Omental fat pad (tissue), 4 donors: ENCODE measurements around the gene ETV6. TPM values are rescaled to one million over a fixed set of nuclear protein-coding genes. Genes with fewer than 3 reads are reported as not detected.

Experiments used
- ATAC-seq: fragments of 150-250 bp; one replicate; pipeline ENCODE4 v1.9.1; 2016; ENCODE audit warnings: mild to moderate bottlenecking, moderate library complexity; ENCODE audit not compliant: low FRiP score
- DNase-seq: peaks from one replicate; pipeline ENCODE4 v3.0.0-alpha.2; 2019; ENCODE audit warnings: low spot score
- total RNA-seq, 4 donors: library from RNA; depleted of rRNA; stranded (reverse); fragments of >200 nt; gene quantifications; one replicate each; pipeline ENCODE4 v1.1.0, GENCODE V29; 2016
- TF ChIP-seq, protein P1 (sequence below), 3 donors: fragments of 450-650 bp; IDR thresholded peaks; one replicate each; pipeline ENCODE4 v1.5.1; 2016 to 2017; ENCODE audit warnings: antibody characterized with exemption in 3 of 3, mild to moderate bottlenecking in 3 of 3, moderate library complexity in 2 of 3

ETV6 gene
- total RNA-seq, 4 donors from 2014 or later: 9.3 to 28.2 (median 17.6) TPM

DNA sequence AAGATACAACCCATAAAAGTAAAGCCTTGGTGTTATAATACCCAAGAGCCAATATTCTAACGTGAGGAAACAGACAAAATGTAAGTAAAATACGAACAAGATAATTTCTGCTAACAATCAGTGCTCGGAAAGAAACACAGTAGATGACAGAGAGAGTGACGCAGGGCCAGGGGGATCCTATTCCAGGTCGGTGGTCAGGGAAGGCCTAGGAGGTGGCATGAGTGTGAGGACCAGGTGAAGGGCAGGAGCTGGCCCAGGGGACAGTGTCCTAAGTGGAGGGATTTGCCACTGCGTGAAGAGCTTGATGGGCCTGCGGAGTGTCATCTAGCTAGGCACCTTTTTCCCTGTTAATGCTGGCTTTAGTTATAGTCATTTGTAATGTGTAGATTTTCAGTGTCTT, 35.3 kb downstream of the ETV6 start:
- ATAC-seq (no peak), DNase-seq (no peak)
- TF ChIP-seq, protein P1, sequence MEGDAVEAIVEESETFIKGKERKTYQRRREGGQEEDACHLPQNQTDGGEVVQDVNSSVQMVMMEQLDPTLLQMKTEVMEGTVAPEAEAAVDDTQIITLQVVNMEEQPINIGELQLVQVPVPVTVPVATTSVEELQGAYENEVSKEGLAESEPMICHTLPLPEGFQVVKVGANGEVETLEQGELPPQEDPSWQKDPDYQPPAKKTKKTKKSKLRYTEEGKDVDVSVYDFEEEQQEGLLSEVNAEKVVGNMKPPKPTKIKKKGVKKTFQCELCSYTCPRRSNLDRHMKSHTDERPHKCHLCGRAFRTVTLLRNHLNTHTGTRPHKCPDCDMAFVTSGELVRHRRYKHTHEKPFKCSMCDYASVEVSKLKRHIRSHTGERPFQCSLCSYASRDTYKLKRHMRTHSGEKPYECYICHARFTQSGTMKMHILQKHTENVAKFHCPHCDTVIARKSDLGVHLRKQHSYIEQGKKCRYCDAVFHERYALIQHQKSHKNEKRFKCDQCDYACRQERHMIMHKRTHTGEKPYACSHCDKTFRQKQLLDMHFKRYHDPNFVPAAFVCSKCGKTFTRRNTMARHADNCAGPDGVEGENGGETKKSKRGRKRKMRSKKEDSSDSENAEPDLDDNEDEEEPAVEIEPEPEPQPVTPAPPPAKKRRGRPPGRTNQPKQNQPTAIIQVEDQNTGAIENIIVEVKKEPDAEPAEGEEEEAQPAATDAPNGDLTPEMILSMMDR (IDR thresholded peaks at IDR 0.05): no peak

DNA sequence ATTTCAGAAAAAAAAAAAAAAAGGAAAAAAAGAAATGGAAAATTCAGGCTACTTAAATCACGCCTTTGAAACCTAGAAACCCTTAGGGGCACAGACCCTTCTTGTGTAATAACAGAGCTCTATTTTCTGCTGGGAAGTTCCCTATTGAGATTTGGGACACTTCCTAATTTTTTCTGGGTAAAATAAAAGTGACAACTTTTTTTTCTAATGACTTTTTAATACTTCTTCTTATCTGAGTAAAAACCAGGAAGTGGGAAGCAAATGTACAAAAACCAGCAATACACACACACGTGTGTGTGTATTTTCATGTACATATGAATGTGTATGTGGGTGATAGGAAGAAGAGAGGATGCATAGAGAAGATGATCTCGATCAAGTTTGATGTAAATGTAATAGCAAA, 35.8 kb downstream of the ETV6 start:
- TF ChIP-seq, protein P1 (IDR thresholded peaks at IDR 0.05): no peak
- no peak for ATAC-seq
- no peak for DNase-seq

DNA sequence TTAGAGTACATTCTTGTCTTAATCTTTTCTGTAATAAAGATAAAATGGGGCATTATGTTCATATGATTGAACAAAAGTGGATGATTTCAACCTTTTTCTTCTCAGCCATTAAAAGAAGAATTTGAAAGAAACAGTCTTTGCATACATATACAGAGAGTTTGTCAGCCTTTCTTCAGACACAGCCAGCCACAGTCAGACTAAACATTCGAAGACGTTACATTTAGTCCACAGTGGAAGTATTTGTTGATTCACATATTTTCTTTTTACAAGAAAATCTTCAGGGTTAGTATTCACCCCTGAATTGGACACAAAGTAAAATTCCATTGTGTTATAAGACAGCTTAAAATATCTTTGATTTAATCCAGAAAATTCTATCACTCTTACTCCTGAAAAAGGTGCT, 36.2 kb downstream of the ETV6 start:
- ATAC-seq (no peak), DNase-seq (no peak)
- TF ChIP-seq, protein P1 (IDR thresholded peaks at IDR 0.05): no peak

DNA sequence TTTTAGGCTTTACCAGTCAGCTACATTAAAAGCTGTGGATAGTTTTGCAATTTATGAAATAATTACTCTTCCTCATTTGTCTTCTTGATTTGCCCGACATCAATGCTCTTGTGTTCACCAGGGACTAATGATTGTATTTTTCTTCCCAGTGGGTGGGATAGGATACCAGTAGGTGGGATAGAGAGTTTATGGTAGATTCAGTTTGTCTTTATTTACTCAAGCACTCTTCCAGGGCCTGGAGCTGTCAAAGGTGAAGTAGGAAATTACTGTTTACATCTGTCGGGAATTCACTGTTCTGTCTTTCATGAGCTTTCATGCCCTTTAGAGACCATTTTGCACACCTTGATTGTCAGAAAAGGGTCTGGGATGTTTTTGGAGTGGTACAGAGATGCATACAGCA, 36.6 kb downstream of the ETV6 start:
- DNase-seq: no peak
- TF ChIP-seq, protein P1 (IDR thresholded peaks at IDR 0.05): no peak
- no peak for ATAC-seq

- TF ChIP-seq, protein P1 (IDR thresholded peaks at IDR 0.05): no peak
- DNase-seq: no peak
- no peak for ATAC-seq
These were observed 38.1 kb downstream of the ETV6 start for GRCh38 chr12:11687528-11687927.

GRCh38 chr12:11688379-11688778, 38.9 kb downstream of the ETV6 start:
- TF ChIP-seq, protein P1 (IDR thresholded peaks at IDR 0.05): no peak
- no peak for DNase-seq
- ATAC-seq: no peak

DNA sequence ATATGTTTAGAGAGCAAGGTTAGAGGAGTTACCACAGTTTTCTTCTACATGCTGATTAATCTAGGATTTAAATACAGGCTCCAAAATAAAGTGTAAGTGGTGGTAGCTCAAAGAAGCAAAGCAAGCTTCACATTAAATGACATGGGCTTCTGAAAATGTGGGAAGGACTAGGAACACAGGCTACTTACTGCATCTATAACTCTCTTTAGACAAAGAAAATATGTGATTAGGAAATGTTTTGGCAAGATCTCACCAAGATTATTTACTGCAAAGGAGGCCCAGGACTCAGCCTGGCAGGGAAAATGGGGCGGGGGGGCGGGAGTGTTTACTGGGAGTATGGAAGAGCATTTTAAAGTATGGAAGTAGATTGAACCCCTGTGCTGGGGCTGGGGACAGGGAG, 39.4 kb downstream of the ETV6 start:
- ATAC-seq (no peak), DNase-seq (no peak)
- TF ChIP-seq, protein P1 (IDR thresholded peaks at IDR 0.05): no peak
